Activated CD4-positive, alpha-beta T cell treated with anti-CD3 and anti-CD28 coated beads, Interleukin-2, amount 50 U/mL, for 1 hour (primary cell): ENCODE results near the gene MYMK.

ENCODE experiments used
- DNase-seq: peaks from one replicate; pipeline ENCODE4 v3.0.0-alpha.2; 2020

Gene MYMK

GRCh38 chr9:133517711-133518110 is 7.0 kb downstream of the MYMK start:
- no peak for DNase-seq

- DNase-seq: no peak
Observed at GRCh38 chr9:133516961-133517350, 7.8 kb downstream of the MYMK start.

- DNase-seq: no peak
Observed at GRCh38 chr9:133516256-133516960, 8.4 kb downstream of the MYMK start.

- DNase-seq: no peak
Observed at GRCh38 chr9:133515615-133516255, 9.0 kb downstream of the MYMK start.

GRCh38 chr9:133515240-133515610 is 9.5 kb downstream of the MYMK start:
- no peak for DNase-seq

GRCh38 chr9:133514460-133515239 is 10.1 kb downstream of the MYMK start:
- no peak for DNase-seq

GRCh38 chr9:133513214-133514100 is 11.3 kb downstream of the MYMK start:
- DNase-seq: no peak

GRCh38 chr9:133512253-133513213 is 12.2 kb downstream of the MYMK start:
- DNase-seq: no peak

GRCh38 chr9:133511607-133512006 is 13.2 kb downstream of the MYMK start:
- no peak for DNase-seq

- no peak for DNase-seq
Observed at GRCh38 chr9:133510926-133511505, 13.7 kb downstream of the MYMK start.

- DNase-seq: no peak
Observed at GRCh38 chr9:133509179-133510083, 15.3 kb downstream of the MYMK start.

GRCh38 chr9:133508046-133508445 is 16.7 kb downstream of the MYMK start:
- no peak for DNase-seq

GRCh38 chr9:133507246-133507965 is 17.4 kb downstream of the MYMK start:
- no peak for DNase-seq

- no peak for DNase-seq
Observed at GRCh38 chr9:133506653-133507038, 18.1 kb downstream of the MYMK start.

- no peak for DNase-seq
Observed at GRCh38 chr9:133505901-133506652, 18.7 kb downstream of the MYMK start.

- DNase-seq: no peak
Observed at GRCh38 chr9:133505186-133505830, 19.5 kb downstream of the MYMK start.

- DNase-seq: no peak
Observed at GRCh38 chr9:133502112-133502511, 22.6 kb downstream of the MYMK start.

GRCh38 chr9:133499892-133500270 is 24.9 kb downstream of the MYMK start:
- no peak for DNase-seq
